GM19351 (cell line): ENCODE data around the gene NUMB.

Experiments used
- ATAC-seq: cut with Tn5 transposase; IDR thresholded peaks from one replicate; pipeline ENCODE4 v1.9.1; 2021; ENCODE audit warnings: mild to moderate bottlenecking, moderate library complexity; ENCODE audit not compliant: unreplicated experiment

Gene NUMB

DNA sequence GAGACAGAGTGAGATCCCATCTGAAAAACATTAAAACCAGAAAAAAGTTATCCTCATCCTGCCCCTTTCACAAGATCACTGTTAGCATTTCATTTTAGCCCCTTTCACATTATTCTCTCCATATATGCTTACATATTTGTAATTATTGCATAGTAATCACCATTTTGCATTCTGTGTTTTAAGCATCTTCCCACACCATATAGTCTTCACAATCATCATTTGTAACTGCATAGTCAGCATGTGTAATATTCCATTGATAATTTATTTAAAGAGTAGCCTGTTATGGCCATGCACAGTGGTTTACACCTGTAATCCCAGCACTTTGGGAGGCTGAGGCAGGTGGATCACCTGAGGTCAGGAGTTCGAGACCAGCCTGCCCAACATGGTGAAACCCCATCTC, 209.2 kb downstream of the NUMB start:
- ATAC-seq, result no peak

DNA sequence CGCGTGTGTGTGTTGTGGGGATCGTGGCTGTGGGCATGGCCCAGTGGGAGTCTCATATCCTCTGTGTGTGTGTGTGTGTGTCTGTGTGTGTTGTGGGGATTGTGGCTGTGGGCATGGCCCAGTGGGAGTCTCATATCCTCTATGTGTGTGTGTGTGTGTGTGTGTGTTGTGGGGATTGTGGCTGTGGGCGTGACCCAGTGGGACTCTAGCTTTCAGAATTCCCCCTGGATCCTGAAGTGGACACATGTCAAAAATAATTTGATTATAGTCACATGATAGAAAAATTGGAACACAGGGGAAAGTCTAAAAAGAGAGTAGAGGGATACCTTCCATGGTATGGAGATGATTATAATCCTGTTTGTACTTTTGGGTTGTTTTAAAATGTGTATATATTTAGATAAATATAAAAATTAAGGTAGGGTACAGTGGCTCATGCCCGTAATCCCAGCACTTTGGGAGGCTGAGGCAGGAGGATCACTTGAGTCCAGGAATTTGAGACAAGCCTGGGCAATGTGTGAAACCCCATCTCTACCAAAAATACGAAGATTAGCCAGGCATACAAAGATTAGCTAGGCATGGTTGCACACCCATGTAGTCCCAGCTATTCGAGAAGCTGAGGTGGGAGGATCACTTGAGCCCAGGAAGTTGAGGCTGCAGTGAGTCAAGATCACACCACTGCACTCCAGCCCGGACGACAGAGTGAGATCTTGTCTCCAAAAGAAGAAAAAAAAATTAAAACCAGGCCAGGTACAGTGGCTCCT, 210.1 kb downstream of the NUMB start:
- peak; percentile 61 for ATAC-seq

DNA sequence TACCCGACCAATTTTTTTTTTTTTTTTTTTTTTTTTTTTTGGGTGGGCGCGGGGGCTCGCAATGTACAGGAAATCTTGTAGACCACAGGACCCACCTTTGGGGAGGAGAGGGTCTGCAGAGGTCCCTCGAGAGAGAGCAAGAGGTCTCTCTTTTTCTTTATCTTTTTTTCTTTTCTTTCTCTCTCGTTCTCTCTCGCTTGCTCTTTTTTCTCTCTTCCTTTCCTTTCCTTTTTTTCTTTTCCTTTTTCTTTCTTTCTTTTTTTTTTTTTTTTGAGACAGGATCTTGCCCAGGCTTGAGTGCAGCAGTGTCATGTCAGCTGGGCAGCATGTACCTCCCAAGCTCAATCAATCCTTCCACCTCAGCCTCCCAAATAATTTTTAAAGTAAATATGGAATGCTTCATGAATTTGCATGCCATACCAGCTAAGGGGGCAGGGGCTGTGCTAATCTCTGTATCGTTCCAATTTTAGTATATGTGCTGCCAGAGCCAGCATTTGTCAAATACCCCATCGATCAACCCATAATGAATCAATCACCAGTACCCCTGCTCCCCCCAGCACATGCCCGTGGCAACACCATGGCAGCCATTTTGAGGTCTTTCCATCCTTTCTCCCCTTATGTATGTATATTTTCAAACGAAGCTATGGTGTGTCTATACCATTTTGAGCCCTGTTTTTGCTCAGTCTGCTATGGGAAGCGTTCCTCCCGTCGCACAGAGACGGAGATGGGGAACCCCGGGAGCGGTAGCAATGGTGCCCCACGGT, 211.8 kb downstream of the NUMB start:
- ATAC-seq, result no peak

DNA sequence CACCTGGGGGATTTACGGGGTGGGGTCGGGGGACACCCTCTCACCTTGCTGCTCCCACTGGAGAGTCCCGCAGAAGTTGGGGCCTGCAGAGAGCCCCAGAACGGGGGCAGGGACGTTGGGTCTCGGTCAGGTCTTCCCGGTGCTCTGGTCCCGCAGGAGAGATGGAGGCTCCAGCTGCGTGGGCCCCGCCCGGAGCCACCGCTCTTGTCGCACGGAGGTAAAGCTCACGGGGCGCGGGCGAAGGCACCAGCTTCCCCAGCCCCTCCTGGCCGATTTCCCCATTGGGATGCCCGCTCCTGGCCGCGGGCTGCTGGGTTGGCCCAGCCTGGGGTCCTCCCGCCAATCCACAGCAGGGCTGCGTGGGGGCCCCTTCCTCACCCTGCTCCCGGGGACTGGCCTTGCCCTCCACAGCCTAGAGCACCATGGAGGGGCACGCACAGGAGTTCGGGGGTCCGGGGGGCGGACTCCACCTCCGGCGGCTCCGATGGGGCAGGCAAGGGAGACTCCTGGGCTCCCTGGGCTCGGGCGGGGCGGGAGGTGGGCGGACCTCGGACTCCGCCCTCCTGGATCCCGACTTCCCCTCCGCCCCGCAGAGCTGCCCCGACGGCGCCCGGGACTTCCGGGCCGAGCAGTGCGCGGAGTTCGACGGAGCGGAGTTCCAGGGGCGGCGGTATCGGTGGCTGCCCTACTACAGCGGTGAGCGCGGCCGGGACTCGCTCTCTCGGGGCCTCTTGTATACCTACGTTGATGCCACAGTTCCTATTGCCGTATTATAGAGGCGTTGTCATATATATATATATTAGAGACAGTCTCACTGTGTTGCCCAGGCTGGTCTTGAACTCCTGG, 212.6 kb downstream of the NUMB start:
- ATAC-seq, result no peak

DNA sequence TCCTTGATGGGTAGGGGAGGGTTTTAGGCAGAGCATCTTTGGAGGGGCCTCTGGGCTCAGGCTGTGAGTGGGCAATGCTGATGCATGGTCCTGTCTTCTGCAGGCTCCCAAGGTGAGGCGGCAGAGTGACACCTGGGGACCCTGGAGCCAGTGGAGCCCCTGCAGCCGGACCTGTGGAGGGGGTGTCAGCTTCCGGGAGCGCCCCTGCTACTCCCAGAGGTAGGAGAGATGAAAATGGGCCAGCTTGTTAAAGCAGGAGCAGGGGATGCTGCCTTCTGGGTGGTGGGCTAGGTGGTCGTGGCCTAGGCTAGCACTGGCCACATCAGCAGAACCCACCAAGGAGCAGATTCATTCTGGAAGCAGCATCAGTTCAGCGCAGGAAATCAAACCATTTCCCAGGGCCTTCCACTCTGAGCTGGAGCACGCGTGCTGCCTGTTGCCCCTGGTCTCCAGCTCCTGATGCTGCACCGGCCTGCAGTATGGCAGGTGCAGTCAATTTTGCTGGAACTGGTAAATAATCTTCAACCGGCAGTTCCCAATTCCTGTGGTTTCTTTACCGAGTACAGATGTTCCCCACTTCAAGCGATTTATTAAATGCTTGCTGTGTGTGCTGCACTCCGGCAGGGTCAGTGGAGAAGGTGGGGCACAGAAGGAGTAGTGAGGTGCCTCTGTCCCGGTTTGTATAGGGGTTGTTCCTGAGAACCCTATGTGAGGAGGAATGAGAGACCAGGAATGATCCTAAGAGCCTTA, 213.6 kb downstream of the NUMB start:
- no peak for ATAC-seq

DNA sequence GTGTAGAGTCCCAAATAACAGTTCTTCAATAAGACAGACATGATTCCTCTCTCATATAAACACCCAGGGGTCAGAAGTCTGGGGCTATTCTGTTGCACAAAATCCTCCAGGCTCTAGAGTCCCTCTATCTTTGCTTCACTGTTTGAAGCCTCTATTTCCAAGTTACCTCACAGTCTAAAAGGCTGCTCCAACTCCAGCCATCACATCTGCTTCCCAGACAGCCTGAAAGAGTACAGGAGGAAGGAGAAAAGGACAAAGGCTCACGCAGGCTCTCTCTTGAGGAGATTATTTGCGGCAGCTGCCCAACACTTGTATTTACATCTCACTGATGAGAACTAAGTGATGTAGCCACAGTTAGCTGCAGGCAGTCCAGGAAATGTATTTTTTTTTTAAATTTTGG, 214.6 kb downstream of the NUMB start:
- no peak for ATAC-seq

DNA sequence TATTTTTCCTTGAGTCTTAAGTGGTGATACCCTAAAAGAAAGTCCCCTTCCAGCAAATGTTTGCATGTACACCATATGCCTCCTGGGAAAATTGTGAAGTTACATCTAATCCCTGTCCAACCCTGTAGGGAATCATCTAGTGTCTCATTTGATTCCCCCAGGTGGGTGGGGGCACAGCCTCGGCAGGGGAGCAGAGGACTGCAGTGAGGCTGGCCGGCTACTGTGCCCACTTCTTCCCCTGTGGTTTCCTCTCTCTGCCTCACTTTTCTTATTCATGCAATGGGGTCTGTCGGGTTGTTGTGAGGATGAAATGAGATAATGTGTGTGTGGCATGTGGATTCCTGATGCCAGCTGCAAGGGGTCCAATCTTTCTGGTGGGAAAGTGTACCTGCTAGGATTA, 215.0 kb downstream of the NUMB start:
- ATAC-seq, result no peak

DNA sequence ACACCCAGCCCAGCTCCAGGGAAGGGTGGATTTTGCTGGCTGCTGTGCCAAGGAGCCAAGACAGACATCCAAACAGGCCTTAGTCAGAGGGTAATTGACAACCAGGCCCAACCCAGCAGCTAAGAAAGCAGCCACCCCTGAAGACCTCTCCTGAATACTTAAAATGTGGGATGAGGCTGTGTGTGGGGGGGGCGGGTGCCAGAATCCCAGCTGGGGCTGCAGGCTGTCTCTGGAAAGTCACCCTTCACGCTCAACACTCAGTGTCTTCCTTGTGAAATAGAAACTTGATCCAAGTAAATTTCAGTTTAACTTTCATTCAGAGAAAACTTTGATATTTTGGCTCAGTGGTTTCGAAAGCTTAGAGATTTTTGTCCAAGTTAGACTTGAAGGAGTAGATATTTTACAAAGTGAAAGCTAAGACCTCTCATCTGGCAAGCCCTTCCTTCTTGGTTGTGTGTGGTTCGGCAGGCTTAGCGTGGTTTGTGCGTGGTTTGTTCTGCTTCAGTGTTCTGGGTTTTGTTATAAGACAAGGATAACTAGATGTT, 215.9 kb downstream of the NUMB start:
- ATAC-seq, result no peak

DNA sequence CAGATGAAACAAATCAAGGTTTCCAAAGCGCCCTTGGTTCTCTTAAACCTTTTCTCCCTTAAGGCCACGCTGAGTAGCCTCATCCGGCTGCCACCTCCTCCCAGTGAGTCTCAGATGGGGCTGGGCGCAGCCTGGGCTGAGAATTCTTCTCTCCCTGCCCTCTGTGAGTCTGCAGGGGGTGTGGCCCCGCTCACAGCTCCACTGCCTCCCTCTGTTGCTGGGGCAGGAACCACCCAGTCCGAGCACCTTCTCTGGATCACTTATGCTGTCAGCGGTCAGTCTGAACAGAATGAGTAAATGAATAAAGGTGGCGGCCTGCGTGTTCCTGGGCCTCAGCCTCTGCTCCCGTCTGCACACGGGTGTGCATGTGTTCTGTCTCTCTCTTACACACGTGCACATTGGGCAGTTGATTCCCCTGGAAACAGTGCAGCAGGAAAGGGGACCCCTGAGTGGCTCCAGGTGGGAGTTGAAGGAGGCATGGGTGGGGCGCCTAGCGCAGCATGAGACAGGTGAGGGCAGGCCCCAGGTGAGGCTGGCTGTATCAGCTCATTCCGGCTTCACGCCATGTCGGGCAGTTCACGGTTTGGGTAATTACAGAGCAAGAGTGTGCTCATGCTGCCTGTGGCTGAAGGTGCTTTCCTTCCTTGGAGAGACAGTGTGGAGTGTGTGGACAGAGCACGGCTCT, 216.7 kb downstream of the NUMB start:
- ATAC-seq, result no peak

DNA sequence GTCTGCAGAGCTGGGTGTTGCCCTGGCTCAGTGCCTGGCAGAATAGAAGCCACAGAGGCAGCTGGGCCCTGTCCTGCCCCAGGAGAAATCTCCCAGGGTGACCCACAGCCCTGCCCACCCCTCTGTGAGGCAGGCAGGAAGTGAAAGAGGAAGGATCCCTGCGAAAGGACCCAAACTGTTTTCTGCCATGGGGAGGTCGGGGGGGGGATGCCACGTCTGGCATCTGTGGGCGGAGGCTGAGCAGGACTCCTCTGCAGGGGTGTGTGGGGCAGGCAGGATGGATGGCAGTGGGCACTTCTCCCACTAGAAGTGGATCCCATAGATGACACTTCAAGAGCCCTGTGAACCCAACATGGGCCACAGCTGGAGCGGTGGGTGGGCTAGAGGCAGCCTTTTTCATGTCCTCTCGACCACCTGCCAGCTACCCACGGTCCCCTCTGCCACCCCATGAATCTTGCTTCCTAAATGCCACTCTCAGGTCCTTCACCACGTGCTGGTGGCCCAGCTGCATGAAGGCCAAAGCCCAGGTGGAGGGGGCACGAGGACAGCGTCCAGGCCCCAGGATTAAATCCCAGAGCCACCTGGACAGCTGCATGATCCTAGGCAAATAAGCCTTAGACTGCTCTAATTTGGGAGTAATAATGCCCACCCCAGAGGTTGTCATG, 217.4 kb downstream of the NUMB start:
- no peak for ATAC-seq

DNA sequence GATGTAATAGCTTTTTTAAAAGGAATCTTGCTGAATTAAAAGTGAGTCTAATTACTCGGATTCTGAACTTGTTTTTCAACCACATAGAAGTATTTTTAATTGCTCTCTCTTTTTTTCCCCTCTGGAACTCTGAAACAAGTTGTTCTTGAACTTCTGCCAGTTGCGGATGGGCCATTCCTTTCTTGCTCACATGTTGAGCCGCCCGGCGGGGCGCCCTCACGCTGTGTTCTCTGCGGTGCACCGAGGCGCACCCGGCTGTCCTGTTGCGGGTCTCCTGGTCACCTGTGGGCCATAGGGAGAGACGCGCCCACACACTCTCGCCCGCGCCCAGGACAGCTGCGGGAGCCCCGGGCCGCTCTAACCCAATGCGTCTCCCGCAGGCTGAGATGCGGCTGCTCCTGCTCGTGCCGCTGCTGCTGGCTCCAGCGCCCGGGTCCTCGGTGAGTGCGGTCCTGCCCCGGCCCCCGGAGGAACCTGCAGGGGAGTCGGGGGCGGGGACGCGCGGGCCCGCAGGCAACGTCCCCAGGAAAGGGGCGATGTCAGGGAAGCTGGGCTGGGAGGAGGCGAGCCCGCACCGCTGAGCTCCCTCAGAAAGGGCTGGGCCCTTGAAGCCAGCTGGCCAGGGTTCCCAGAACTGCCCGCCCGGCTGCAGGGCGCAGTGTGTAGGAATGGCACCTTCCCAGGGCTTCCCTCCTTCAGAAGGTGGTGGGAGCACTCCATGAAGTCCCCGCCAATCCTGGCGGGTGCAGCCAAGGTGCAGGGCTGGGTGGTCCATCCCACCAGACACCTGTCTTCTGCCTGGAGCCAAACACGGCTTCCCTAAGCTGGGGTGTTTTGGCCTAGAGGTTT, 218.7 kb downstream of the NUMB start:
- ATAC-seq, result no peak

DNA sequence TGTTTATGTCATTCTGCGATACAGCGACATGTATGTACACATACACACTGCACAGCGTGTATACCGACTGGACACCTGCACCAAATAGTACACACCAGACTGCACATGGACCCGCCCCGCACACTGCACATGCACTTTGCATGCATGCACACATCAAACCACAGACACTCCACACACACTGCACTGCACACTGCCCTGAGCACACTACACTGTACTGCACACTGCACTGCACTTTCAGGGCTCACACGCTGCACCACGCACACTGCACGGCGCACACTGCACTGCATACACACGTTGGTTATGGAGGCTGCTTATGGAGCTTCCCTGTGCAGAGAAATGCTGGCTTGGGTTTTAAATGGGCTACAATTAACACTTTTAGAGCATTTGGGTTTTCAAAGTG, 219.4 kb downstream of the NUMB start:
- no peak for ATAC-seq

DNA sequence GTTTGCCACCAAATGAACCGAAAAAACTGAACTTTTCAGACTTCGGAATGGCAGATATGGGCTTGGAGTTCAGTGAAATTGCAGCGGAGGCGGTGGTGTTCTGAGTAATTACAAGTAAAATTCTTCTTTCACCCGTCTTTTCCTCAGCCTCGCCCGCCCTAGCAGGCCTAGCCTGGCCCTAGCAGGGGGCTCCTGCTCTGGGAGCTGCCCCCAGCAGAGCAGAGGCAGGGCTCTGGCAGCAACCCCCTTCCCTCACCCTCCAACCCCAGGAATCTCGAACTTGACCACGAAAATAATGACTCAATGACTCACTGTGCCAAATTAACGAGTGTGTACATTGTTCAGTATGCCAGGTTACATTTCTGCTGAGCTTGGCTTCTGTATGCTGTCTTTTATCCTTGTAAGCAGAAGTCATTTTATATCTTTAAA, 219.9 kb downstream of the NUMB start:
- no peak for ATAC-seq

DNA sequence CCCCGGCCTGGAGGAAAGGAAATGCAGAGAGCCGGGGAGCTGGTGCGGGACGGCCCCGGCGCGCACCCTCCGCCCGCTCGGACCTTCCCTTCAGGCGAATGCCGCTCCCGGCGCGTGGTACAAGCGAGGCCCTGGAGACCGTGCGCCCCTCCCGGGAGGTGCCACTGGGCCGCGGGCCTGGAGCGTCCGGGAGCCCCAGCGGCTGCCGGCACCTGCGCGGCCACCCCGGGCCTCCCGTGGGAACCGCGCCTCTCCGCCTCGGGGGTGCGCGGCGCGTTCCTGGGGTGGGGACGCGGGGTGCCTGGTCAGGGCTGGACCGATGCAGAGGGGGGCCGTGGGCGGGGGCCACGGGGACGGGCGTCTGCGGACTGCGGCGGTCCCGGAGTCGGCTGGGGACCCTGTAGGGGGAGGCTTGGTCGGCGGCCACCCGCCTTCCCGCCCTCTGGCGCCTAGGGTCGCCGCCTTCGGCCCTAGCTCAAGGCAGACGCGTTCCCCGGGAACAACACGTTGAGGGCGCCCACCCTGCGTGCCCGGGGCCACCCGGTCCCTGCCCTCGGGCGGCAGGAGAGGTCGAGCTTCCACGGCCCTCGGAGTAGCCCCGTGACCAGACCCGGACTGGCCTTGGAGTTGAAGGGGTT, 220.4 kb downstream of the NUMB start:
- no peak for ATAC-seq

DNA sequence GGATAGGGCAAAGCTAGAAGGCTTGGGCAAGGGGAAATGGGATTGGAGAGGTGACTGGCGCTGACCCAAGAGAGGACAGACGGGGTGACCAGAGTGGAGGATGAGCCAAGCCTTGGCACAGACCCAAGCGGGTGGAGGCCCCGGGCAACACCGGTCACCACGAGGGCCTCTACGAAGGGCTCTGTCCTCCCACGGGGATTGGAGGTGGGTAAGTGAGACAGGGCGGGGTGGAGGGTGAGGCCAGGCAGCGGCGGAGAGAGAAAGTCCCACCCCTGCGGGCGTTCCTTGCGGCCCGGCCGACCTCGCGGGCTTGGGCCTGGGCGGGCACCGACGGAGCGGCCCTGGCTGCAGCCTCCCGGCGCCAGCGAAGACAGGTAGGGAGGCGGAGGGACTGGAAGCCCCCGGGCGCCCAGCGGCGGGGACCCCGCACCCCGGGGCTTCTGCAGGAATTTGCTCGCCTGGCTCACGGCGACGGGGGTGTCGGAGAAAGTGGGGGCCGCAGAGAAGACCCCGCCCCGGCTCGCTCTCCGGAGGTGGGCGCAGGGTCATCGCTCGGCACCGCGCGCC, 221.0 kb downstream of the NUMB start, which contains the start of gene PAPLN:
PAPLN (plus strand) TSS at position 288 of the 567 bp plus-strand sequence. CDS start 2,273 bp downstream, outside the sequence.
- ATAC-seq, result no peak

DNA sequence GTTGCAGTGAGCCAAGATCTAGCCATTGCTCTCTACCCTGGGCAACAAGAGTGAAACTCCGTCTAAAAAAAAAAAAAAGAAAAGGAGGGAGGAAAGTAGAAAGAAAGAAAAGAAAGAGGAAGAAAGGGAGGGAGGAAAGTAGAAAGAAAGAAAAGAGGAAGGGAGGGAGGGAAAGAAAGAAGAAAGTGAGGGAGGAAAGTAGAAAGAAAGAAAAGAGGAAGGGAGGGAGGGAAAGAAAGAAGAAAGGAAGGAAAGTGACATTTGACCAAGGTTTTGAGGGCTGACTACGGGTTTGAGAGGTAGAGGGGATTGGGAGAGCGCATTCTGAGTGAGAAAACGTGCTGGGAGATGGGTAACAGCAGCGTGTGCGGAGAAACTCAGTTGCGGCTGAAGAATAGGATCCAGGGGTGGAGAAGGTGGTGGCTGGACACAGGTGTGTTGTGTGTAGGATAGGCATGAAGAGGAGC, 221.6 kb downstream of the NUMB start:
- ATAC-seq, result no peak

DNA sequence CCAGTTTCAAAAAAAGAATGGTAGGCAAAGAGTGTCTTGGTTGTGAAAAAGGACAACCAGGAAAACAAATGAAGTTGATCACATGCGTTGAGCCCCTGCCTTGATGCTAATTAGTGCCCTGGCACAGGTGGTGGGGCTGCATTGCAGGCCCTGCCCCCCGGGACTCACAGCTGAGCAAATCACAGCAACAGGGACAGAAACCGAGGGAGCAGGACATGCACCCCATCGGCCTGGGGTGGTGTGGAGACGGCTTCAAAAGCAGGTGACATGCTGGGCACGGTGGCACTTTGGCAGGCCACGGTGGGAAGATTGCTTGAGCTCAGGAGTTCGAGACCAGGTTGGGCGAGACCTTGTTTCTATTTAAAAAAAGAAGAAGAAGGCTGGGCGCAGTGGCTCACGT, 222.2 kb downstream of the NUMB start:
- ATAC-seq, result no peak
